PC-9 (cell line): ENCODE results near the gene LYRM2. TPM values are rescaled to one million over a fixed set of nuclear protein-coding genes. Genes with fewer than 3 reads are reported as not detected.

Experiments used
- BruUV-seq: library from RNA; stranded (reverse); fragments of 400-500 nt; replicated peaks from 2 replicates; lab custom pipeline; 2021; lab: Mats Ljungman, UMichigan
- CTCF ChIA-PET: fragments of 300-600 bp; sonication (Branson Sonifier 250); formaldehyde crosslinking; loops from one replicate; lab custom pipeline; 2022; ENCODE audit warnings: antibody characterized with exemption; lab: Charles Lee
- POLR2A ChIA-PET: fragments of 300-600 bp; sonication (Branson Sonifier 250); formaldehyde crosslinking; loops from one replicate; lab custom pipeline; 2022; ENCODE audit warnings: antibody characterized with exemption; ENCODE audit not compliant: unreplicated experiment; lab: Charles Lee
- DNase-seq, 2 experiments: peaks; one replicate each; pipeline versions ENCODE4 v3.0.0 to v3.0.0-alpha.2; 2015 to 2022; ENCODE audit warnings: mixed read lengths in 1 of 2
- H2AFZ ChIP-seq: fragments of 200-600 bp; sonication (generic); 2 replicates; pipeline ENCODE4 v1.8.1; 2017; ENCODE audit warnings: antibody characterized with exemption
- H3F3A ChIP-seq: fragments of 200-600 bp; sonication (generic); 2 replicates; pipeline ENCODE4 v1.8.1; 2017; ENCODE audit warnings: antibody characterized with exemption, mild to moderate bottlenecking, low read depth; ENCODE audit not compliant: insufficient read depth
- H3K27ac ChIP-seq: fragments of 200-600 bp; sonication (generic); 2 replicates; pipeline ENCODE4 v1.6.1; 2016; ENCODE audit warnings: mixed run types
- H3K27me3 ChIP-seq: fragments of 200-600 bp; sonication (generic); 2 replicates; pipeline ENCODE4 v1.6.1; 2016; ENCODE audit warnings: low read depth, mixed run types; ENCODE audit not compliant: insufficient read depth
- H3K36me3 ChIP-seq: fragments of 200-600 bp; sonication (generic); 2 replicates; pipeline ENCODE4 v1.6.1; 2016; ENCODE audit warnings: low read depth, mixed run types
- H3K4me1 ChIP-seq: fragments of 200-600 bp; sonication (generic); replicated peaks from 2 replicates; pipeline ENCODE4 v1.6.1; 2016; ENCODE audit warnings: mixed run types; ENCODE audit not compliant: insufficient read depth
- H3K4me2 ChIP-seq: fragments of 200-600 bp; sonication (generic); 2 replicates; pipeline ENCODE4 v1.6.1; 2017; ENCODE audit warnings: mixed run types
- H3K4me3 ChIP-seq: fragments of 200-600 bp; sonication (generic); 2 replicates; pipeline ENCODE4 v1.6.1; 2016; ENCODE audit warnings: mixed run types
- H3K79me2 ChIP-seq: fragments of 200-600 bp; sonication (generic); 2 replicates; pipeline ENCODE4 v1.6.1; 2017; ENCODE audit warnings: low read depth, mixed run types
- H3K9me2 ChIP-seq: fragments of 200-600 bp; sonication (generic); 2 replicates; pipeline ENCODE4 v1.8.1; 2017; ENCODE audit warnings: mild to moderate bottlenecking; ENCODE audit not compliant: insufficient read depth
- H3K9me3 ChIP-seq: fragments of 200-600 bp; sonication (generic); 2 replicates; pipeline ENCODE4 v1.8.1; 2016; ENCODE audit warnings: low read depth; ENCODE audit not compliant: insufficient read depth
- H4K20me1 ChIP-seq: fragments of 200-600 bp; sonication (generic); 2 replicates; pipeline ENCODE4 v1.8.1; 2017; ENCODE audit not compliant: insufficient read depth
- CTCF ChIP-seq: fragments of 200-600 bp; sonication (generic); conservative IDR thresholded peaks from 2 replicates; pipeline ENCODE4 v1.6.1; 2017; ENCODE audit warnings: mixed run types, antibody characterized with exemption, mild to moderate bottlenecking, moderate library complexity
- EZH2 ChIP-seq: fragments of 200-600 bp; sonication (generic); IDR thresholded peaks from 2 replicates; pipeline ENCODE4 v1.8.0; 2017; ENCODE audit warnings: antibody characterized with exemption, low read depth
- intact Hi-C: fragments of 100-400 bp; cut with micrococcal nuclease; formaldehyde crosslinking; loops from one replicate; pipeline ENCODE4 v1.10.0; 2022; ENCODE audit not compliant: unreplicated experiment
- total RNA-seq: library from RNA; stranded (reverse); gene quantifications from 2 replicates; pipeline ENCODE4 v1.2.3, GENCODE V29; 2021

LYRM2 gene
- total RNA-seq, 1 experiment from 2014 or later, result 24.2 TPM

DNA sequence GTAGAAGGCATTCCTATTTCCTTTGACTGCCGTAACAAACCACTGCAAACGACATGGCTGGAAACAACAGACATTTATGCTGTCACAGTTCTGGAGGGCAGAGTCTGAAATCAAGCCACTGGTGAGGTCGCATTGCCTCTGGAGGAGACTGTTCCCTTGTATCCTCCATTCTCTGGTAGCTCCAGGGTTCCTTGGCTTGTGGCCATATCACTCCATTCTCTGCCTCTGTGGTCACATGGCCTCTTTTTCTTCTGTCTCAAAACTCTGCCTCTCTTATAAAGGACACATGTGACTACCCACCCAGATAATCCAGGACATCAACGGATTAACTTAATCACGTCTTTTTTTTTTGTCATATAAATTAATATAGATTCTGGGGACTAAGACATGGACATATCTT, 84.4 kb downstream of the LYRM2 start:
- no TSS peak for BruUV-seq
- no peaks in the 10 kb centered on the region for H3K9me2 ChIP-seq
- H3K4me3 ChIP-seq, result no peak overlapping the region
- H3F3A ChIP-seq, result no peaks in the 10 kb centered on the region
- DNase-seq, result no peak
- no peaks in the 10 kb centered on the region for H3K4me1 ChIP-seq
- H3K9me3 ChIP-seq, result no peaks in the 10 kb centered on the region
- H4K20me1 ChIP-seq, result no peaks in the 10 kb centered on the region
- H3K27ac ChIP-seq, result no peak overlapping the region
- H3K4me2 ChIP-seq, result no peak overlapping the region
- no peak overlapping the region for H2AFZ ChIP-seq
- TF ChIP-seq EZH2 (no peak), CTCF (no peak)
- no peaks in the 10 kb centered on the region for H3K36me3 ChIP-seq
- H3K27me3 ChIP-seq, result peaks cover 7% of the 10 kb centered on the region; the same call in 1 of the 2 replicates
- intact Hi-C loops, result no loop called here
- ChIA-PET CTCF (no interaction called here), POLR2A (no interaction called here)
- H3K79me2 ChIP-seq, result no peaks in the 10 kb centered on the region

- Histone ChIP-seq H2AFZ (no peak overlapping the region), H4K20me1 (no peaks in the 10 kb centered on the region), H3K9me2 (no peaks in the 10 kb centered on the region), H3K9me3 (no peaks in the 10 kb centered on the region), H3F3A (no peaks in the 10 kb centered on the region), H3K27ac (no peak overlapping the region), H3K4me1 (no peaks in the 10 kb centered on the region), H3K79me2 (no peaks in the 10 kb centered on the region), H3K36me3 (no peaks in the 10 kb centered on the region), H3K27me3 (peaks cover 7% of the 10 kb centered on the region; the same call in 1 of the 2 replicates), H3K4me3 (no peak overlapping the region), H3K4me2 (no peak overlapping the region)
- DNase-seq, result no peak
- TF ChIP-seq CTCF (no peak), EZH2 (no peak)
- POLR2A ChIA-PET, result no interaction called here
- intact Hi-C loops, result no loop called here
- CTCF ChIA-PET, result no interaction called here
- no TSS peak for BruUV-seq
These were observed 85.1 kb downstream of the LYRM2 start for GRCh38 chr6:89553431-89553830.

- intact Hi-C loops, result no loop called here
- H3K4me2 ChIP-seq, result no peak overlapping the region
- TF ChIP-seq EZH2, result no peak
- no peak for TF ChIP-seq CTCF
- no peaks in the 10 kb centered on the region for H3K36me3 ChIP-seq
- no peaks in the 10 kb centered on the region for H3K9me3 ChIP-seq
- no TSS peak for BruUV-seq
- ChIA-PET POLR2A (no interaction called here), CTCF (no interaction called here)
- H3K79me2 ChIP-seq, result no peaks in the 10 kb centered on the region
- no peak overlapping the region for H2AFZ ChIP-seq
- H3K4me3 ChIP-seq, result no peak overlapping the region
- H3K9me2 ChIP-seq, result no peaks in the 10 kb centered on the region
- no peaks in the 10 kb centered on the region for H3K27me3 ChIP-seq
- no peak for DNase-seq
- no peaks in the 10 kb centered on the region for H3K4me1 ChIP-seq
- no peaks in the 10 kb centered on the region for H3F3A ChIP-seq
- H3K27ac ChIP-seq, result no peak overlapping the region
- H4K20me1 ChIP-seq, result no peaks in the 10 kb centered on the region
These were observed 91.3 kb downstream of the LYRM2 start for GRCh38 chr6:89547281-89547680.
